ENCODE data around the gene USP11.
"Not testable (repeated sequence)": the region's sequence is repeated elsewhere in the genome, so short reads cannot be mapped to it uniquely, and the experiment has no call there.

Gene USP11

DNA sequence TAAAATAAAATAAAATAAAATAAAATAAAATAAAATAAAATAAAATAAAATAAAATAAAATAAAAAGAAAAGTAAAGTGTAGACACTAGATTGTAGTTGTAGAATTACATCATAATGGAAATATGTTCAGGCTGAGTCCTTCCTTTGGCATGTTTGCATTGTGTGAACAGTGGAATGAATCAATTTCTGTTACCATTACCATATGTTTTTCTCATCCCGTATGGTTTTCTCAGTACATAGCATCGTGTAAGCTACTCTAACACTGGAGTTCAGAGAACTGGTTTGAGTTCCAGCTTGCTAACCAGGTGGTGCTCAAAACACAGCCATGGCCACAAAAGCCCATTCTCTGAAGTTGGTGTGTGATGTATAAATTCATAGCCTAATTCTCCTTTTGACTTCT is 45.9 kb downstream of the USP11 start:
- Mint-ChIP-seq H3K36me3 (ENCODE audit: low read depth) (no peaks in the 10 kb centered on the region), H3K9me3 (peaks cover 6% of the 10 kb centered on the region), H3K27ac (no peak overlapping the region), H3K4me3 (no peak overlapping the region), H3K27me3 (ENCODE audit: low read depth) (no peaks in the 10 kb centered on the region), H3K4me1 (peaks cover 14% of the 10 kb centered on the region)
- TF ChIP-seq CTCF (IDR thresholded peaks at IDR 0.05; ENCODE audit: unreplicated experiment in 3 of 3), result no peak

- Mint-ChIP-seq H3K27me3 (ENCODE audit: low read depth) (no peaks in the 10 kb centered on the region), H3K4me3 (peak overlapping the region; percentile 55 to 67 (median 62)), H3K4me1 (peaks cover 22% of the 10 kb centered on the region), H3K9me3 (peaks cover under 1% of the 10 kb centered on the region), H3K27ac (peak overlapping the region; percentile 98 to 100 (median 99)), H3K36me3 (ENCODE audit: low read depth) (no peaks in the 10 kb centered on the region)
- no peak for TF ChIP-seq CTCF (IDR thresholded peaks at IDR 0.05; ENCODE audit: unreplicated experiment in 3 of 3)
These were observed 50.4 kb downstream of the USP11 start for GRCh38 chrX:47283015-47283771.

DNA sequence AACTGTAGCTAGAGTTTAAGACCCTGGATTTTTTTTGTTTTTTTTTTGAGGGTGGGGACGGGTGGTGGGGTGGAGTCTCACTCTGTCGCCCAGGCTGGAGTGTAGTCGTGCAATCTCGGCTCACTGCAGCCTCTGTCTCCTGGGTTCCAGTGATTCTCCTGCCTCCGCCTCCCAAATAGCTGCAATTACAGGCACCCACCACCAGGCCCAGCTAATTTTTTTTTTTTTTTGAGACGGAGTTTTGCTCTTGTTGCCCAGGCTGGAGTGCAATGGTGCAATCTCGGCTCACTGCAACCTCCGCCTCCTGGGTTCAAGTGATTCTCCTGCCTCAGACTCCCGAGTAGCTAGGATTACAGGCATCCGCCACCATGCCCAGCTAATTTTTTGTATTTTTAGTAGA is 51.8 kb downstream of the USP11 start:
- not testable (repeated sequence) for H3K27me3 Mint-ChIP-seq (ENCODE audit: low read depth); H3K9me3 Mint-ChIP-seq; H3K4me3 Mint-ChIP-seq; H3K36me3 Mint-ChIP-seq (ENCODE audit: low read depth)
- Mint-ChIP-seq H3K27ac (peak overlapping the region in 2 of 3 experiments; percentile 30 to 58), H3K4me1 (peaks cover 22% of the 10 kb centered on the region)
- TF ChIP-seq CTCF (IDR thresholded peaks at IDR 0.05; ENCODE audit: unreplicated experiment in 3 of 3), result peak in 2 of 3 experiments; percentile 12 to 14

DNA sequence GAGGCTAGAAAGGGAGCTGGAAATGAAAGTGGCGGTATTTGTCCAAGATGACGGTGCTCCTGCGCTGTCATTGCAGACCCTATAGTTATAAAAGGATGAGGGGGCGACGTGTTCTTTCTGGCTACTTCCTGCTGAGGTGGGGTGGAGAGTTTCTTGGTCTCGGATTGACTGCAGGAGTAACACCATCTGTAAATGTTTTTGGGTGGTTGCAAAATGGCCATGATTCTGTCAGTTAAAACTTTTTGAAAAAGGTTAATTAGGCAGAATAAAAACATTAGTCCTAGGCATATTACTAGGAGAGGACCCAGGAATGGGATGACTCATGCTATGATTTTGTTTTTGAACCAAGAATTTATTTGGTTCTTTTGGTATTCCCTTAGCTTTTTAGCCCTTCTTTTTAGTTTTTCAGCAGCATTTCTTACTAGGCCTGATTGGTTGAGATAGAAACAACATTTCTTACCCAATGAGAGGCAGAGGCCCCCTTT is 53.1 kb downstream of the USP11 start:
- Mint-ChIP-seq H3K4me3 (peak overlapping the region in 2 of 3 experiments; percentile 5 to 21), H3K27ac (peak overlapping the region in 2 of 3 experiments; percentile 95), H3K36me3 (ENCODE audit: low read depth) (no peaks in the 10 kb centered on the region), H3K4me1 (peaks cover 22% of the 10 kb centered on the region), H3K27me3 (ENCODE audit: low read depth) (no peaks in the 10 kb centered on the region), H3K9me3 (no peaks in the 10 kb centered on the region)
- no peak for TF ChIP-seq CTCF (IDR thresholded peaks at IDR 0.05; ENCODE audit: unreplicated experiment in 3 of 3)

- Mint-ChIP-seq H3K27me3 (ENCODE audit: low read depth) (peaks cover 3% of the 10 kb centered on the region), H3K9me3 (peaks cover 20% of the 10 kb centered on the region), H3K4me3 (no peak overlapping the region), H3K36me3 (ENCODE audit: low read depth) (no peaks in the 10 kb centered on the region), H3K4me1 (peaks cover 20% of the 10 kb centered on the region), H3K27ac (peak overlapping the region in 2 of 3 experiments; percentile 81 to 82)
- no peak for TF ChIP-seq CTCF (IDR thresholded peaks at IDR 0.05; ENCODE audit: unreplicated experiment in 3 of 3)
These were observed 60.3 kb downstream of the USP11 start for GRCh38 chrX:47293106-47293505.
